HG02943 (cell line): ENCODE measurements around the gene XCL2.
A peak's percentile ranks its signal among the peaks of the same experiment; 100 is the strongest.

Experiments used
- ATAC-seq: cut with Tn5 transposase; IDR thresholded peaks from one replicate; pipeline ENCODE4 v1.9.1; 2021; ENCODE audit warnings: mild to moderate bottlenecking, low read depth, moderate library complexity; ENCODE audit not compliant: unreplicated experiment

Gene XCL2

DNA sequence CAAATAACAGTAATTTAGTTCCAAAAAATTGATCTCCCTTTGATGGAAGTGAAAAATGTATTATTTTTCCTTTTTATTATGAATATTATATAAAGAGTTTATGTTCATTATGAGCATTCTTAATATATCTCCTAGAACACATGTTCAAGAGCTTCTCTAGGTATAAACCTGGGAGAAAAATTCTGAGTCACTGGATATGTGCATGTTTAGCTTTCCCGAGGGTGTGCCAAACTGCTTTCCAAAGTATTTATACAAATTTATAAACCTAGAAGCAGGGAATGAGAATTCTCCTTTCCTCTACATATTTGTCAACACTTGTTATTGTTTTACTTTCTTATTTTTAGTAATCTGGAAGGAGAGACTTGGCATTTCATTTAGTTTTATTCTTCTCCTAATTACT is 25.0 kb downstream of the XCL2 start:
- ATAC-seq: no peak

DNA sequence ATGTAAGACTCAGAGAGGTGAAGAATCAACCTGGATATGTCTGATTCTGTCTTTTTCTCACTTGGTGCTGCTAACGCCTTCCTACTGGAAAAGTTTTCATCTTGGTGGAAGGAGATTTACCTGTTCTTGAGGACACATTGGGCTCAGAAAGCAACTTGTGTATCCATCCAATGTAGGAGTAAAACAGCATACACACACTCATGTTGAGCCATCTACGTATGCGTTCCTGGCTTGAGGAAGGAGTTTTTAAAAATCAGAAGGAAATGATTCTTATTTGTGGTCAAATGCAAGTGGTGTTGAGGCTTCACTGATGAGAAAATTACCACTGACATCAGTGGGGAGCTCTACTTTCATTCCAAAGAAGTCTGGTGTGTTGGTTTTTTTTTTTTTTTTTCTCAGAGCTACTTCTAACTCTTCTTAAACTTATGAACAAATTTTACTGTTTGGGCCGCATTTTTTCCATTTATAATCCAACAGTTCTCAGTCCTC is 25.6 kb downstream of the XCL2 start:
- ATAC-seq: no peak

GRCh38 chr1:168514455-168514854 is 29.3 kb downstream of the XCL2 start:
- no peak for ATAC-seq

- ATAC-seq: no peak
Observed at GRCh38 chr1:168513656-168514404, 30.0 kb downstream of the XCL2 start.

DNA sequence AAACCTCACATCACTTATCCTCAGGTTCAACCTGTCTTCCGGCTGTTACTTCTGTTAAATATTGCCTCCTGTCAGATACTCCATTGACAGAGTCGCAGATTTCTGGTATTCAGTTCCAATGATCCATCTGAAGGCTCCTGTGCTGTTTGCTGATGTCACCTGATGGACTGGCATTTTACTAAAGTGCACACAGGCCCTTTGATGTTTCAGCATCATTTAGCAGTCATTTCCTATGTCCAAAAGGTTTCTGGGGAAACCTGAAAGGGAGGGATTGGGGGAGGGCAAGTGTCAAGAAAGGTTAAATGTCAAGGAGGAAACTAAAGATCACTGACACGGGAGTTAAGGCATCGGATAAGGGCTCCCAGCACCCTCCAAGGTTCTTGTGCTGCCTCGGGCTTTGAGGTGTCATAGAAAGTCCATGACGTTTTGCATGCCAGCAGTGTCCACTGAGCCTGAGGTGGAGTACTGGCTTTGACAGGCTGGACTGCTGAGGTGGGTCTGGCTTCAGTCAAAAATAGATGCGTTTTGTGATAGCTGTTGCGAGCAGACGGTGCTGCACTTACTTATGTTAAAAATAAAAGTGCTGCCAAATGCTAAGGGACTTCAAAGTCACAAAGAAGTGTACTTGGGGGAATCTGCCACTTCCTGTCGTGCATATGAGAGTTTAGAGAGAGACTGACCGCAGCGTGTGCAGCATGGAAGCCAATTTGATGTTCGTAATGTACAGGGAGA is 30.8 kb downstream of the XCL2 start:
- ATAC-seq: no peak

GRCh38 chr1:168509875-168510791 is 33.7 kb downstream of the XCL2 start:
- ATAC-seq: peak; percentile 59

GRCh38 chr1:168509210-168509609 is 34.6 kb downstream of the XCL2 start:
- no peak for ATAC-seq

GRCh38 chr1:168507828-168508227 is 36.0 kb downstream of the XCL2 start:
- ATAC-seq: no peak

- no peak for ATAC-seq
Observed at GRCh38 chr1:168507231-168507630, 36.6 kb downstream of the XCL2 start.

GRCh38 chr1:168506204-168506819 is 37.5 kb downstream of the XCL2 start:
- no peak for ATAC-seq

DNA sequence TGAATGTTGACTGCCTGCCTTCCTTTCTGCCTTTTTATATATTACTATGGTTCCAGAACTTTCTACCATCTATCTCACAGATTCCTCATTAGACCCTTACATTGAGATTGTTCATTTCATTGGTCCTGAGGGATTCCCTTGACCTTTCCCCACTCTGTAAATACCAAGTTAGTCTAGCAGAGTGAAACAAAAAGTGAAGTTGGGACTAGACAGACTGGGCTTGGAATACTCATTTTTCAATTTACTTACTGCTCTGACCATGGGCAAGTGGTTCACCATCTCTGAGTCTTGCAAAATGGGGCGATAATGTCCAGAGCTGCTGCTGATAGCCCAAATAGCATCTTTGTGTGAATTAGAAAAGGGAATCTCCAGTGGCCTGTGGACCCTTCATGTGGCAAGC is 38.8 kb downstream of the XCL2 start:
- no peak for ATAC-seq

DNA sequence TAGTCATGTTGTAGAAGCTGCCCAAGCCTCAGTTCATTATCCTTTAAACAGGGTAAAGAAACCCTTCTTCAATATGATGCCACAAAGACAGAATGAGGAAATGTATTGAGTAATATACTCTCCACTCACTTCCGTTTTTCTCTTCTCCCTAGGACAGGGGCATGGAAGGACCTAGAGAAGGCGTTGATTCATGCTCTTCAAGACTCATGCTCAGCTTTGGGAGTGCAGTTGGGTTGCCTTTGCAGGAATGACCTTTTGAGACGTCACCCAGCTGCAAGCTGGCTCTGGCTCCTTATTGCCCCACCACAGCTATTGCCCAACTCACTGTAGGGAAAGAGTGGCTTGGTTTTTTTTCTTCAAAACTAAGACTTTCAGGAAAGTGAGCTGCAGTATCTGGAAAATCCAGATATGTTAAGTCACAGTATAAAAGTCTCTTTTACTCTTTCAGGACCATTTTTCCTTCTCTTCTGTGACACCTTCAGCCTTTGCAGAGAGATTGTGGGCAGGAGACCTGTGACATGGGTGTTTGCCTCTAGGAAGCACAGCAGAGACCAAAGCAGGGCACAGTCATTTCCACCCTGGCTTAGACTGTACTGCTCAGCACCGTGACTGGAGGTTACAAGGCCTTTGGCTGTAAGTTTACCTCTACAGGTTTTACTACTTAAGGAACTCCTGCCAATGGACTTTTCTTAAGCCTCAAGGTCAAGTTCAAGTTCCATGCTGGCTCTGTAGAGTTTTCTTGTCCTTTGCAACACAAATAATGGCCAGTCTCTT is 39.5 kb downstream of the XCL2 start:
- peak; percentile 56 for ATAC-seq

GRCh38 chr1:168499688-168500049 is 44.1 kb downstream of the XCL2 start:
- no peak for ATAC-seq

- ATAC-seq: no peak
Observed at GRCh38 chr1:168498956-168499687, 44.7 kb downstream of the XCL2 start.

DNA sequence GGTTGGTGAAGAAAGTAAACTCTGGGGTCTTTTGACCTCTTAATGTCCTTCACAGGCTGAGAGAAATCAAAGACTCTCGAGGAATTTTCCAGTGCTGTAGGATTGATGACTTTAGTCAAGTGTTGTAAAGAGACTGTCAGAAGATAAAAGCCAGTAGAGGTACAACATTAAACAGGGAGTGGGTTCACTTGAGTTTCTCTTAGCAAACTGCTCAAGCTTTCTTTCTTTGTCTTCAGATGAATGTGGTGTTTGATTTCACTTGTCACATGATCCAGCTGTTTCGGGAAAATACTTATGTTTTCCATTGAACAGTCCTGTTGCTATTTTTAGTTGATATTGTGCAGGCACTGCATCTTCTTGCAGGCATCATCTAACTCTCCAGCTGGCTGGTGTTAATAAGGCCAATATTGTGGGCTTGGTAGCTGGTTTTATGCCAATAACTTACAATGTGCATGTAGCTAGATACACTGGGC is 45.6 kb downstream of the XCL2 start:
- ATAC-seq: no peak

GRCh38 chr1:168497376-168497950 is 46.3 kb downstream of the XCL2 start:
- ATAC-seq: no peak

GRCh38 chr1:168491527-168492164 is 52.2 kb downstream of the XCL2 start:
- no peak for ATAC-seq
